CD8-positive, alpha-beta memory T cell (primary cell): ENCODE measurements around the gene NFIB. TPM values are rescaled to one million over a fixed set of nuclear protein-coding genes. Genes with fewer than 3 reads are reported as not detected.

Experiments
- CTCF ChIA-PET: fragments of 350-600 bp; sonication (Branson Sonifier 250); formaldehyde crosslinking; loops from one replicate; lab custom pipeline; 2021; ENCODE audit warnings: antibody characterized with exemption; lab: Charles Lee
- POLR2A ChIA-PET: fragments of 350-600 bp; sonication (Branson Sonifier 250); formaldehyde crosslinking; loops from one replicate; lab custom pipeline; 2021; ENCODE audit warnings: antibody characterized with exemption; lab: Charles Lee
- DNase-seq, 5 donors: peaks; one replicate each; pipeline versions ENCODE4 v3.0.0 to v3.0.0-alpha.2; 2020 to 2022; ENCODE audit warnings: mixed read lengths in 1 of 5
- H3K27ac ChIP-seq: one replicate; pipeline ENCODE4 v1.7.0; 2013; ENCODE audit warnings: low read depth, mild to moderate bottlenecking, low read length, moderate library complexity
- H3K27me3 ChIP-seq: 2 replicates; pipeline ENCODE4 v1.7.0; 2013; ENCODE audit warnings: low read length, mild to moderate bottlenecking; ENCODE audit not compliant: insufficient read depth, poor library complexity, severe bottlenecking
- H3K36me3 ChIP-seq: 2 replicates; pipeline ENCODE4 v1.7.0; 2013; ENCODE audit warnings: mild to moderate bottlenecking, low read length, moderate library complexity; ENCODE audit not compliant: insufficient read depth
- H3K4me1 ChIP-seq: 2 replicates; pipeline ENCODE4 v1.7.0; 2013; ENCODE audit warnings: mild to moderate bottlenecking, low read length, moderate library complexity; ENCODE audit not compliant: insufficient read depth
- H3K4me3 ChIP-seq: 2 replicates; pipeline ENCODE4 v1.7.0; 2013; ENCODE audit warnings: mild to moderate bottlenecking, low read length
- H3K9me3 ChIP-seq: 2 replicates; pipeline ENCODE4 v1.7.0; 2013; ENCODE audit warnings: mild to moderate bottlenecking, low read length
- H3K27ac Mint-ChIP-seq, 8 donors: one replicate each; pipeline ENCODE4 v1.8.0; 2020 to 2021; ENCODE audit warnings: mixed read lengths in 8 of 8, mild to moderate bottlenecking in 6 of 8, inconsistent platforms in 3 of 8, moderate library complexity in 3 of 8
- H3K27me3 Mint-ChIP-seq, 2 donors: one replicate each; pipeline ENCODE4 v1.8.0; 2020 to 2021; ENCODE audit warnings: mixed read lengths in 2 of 2, mild to moderate bottlenecking in 1 of 2, moderate library complexity in 1 of 2
- H3K36me3 Mint-ChIP-seq, 3 donors: one replicate each; pipeline ENCODE4 v1.8.0; 2020 to 2021; ENCODE audit warnings: mixed read lengths in 3 of 3, inconsistent platforms in 1 of 3, mild to moderate bottlenecking in 1 of 3
- H3K4me1 Mint-ChIP-seq, 3 donors: one replicate each; pipeline ENCODE4 v1.8.0; 2020 to 2021; ENCODE audit warnings: mixed read lengths in 3 of 3, inconsistent platforms in 1 of 3, mild to moderate bottlenecking in 1 of 3
- H3K4me3 Mint-ChIP-seq, 7 donors: one replicate each; pipeline ENCODE4 v1.8.0; 2020 to 2021; ENCODE audit warnings: mixed read lengths in 7 of 7, mild to moderate bottlenecking in 6 of 7, moderate library complexity in 4 of 7, inconsistent platforms in 2 of 7
- H3K9me3 Mint-ChIP-seq, 5 donors: one replicate each; pipeline ENCODE4 v1.8.0; 2020 to 2022; ENCODE audit warnings: mixed read lengths in 5 of 5, mild to moderate bottlenecking in 3 of 5, moderate library complexity in 2 of 5, inconsistent platforms in 1 of 5
- polyA plus RNA-seq: library from polyadenylated mRNA; unstranded; fragments of 300-500 nt; fragmentation: Illumina TruSeq; gene quantifications from one replicate; pipeline ENCODE4 v1.2.3, GENCODE V29; 2021
- total RNA-seq, 2 experiments: library from RNA; stranded (reverse); gene quantifications; one replicate each; pipeline ENCODE4 v1.2.3, GENCODE V29; 2021

NFIB gene
- total and polyA plus RNA-seq, 3 experiments from 2014 or later: not detected

GRCh38 chr9:14135421-14135820, 178.5 kb downstream of the NFIB start:
- Histone ChIP-seq H3K4me3 (no peak overlapping the region), H3K9me3 (no peaks in the 10 kb centered on the region), H3K36me3 (no peaks in the 10 kb centered on the region), H3K27me3 (no peaks in the 10 kb centered on the region), H3K27ac (no peak overlapping the region), H3K4me1 (no peaks in the 10 kb centered on the region)
- ChIA-PET POLR2A (no interaction called here), CTCF (no interaction called here)
- Mint-ChIP-seq H3K27ac (no peak overlapping the region), H3K4me1 (no peaks in the 10 kb centered on the region), H3K36me3 (no peaks in the 10 kb centered on the region), H3K9me3 (peaks cover 0 to 3% (median 0%) of the 10 kb centered on the region in 5 donors), H3K27me3 (no peaks in the 10 kb centered on the region), H3K4me3 (no peak overlapping the region)
- DNase-seq: no peak

- POLR2A ChIA-PET: no interaction called here
- Mint-ChIP-seq H3K9me3 (peaks cover 0 to 3% (median 2%) of the 10 kb centered on the region in 5 donors), H3K27ac (no peak overlapping the region), H3K27me3 (no peaks in the 10 kb centered on the region), H3K36me3 (no peaks in the 10 kb centered on the region), H3K4me3 (no peak overlapping the region), H3K4me1 (no peaks in the 10 kb centered on the region)
- CTCF ChIA-PET: no interaction called here
- Histone ChIP-seq H3K4me3 (no peak overlapping the region), H3K9me3 (no peaks in the 10 kb centered on the region), H3K36me3 (no peaks in the 10 kb centered on the region), H3K27me3 (no peaks in the 10 kb centered on the region), H3K4me1 (no peaks in the 10 kb centered on the region), H3K27ac (no peak overlapping the region)
- DNase-seq: no peak
Measured at GRCh38 chr9:14133394-14133793, 180.5 kb downstream of the NFIB start.

DNA sequence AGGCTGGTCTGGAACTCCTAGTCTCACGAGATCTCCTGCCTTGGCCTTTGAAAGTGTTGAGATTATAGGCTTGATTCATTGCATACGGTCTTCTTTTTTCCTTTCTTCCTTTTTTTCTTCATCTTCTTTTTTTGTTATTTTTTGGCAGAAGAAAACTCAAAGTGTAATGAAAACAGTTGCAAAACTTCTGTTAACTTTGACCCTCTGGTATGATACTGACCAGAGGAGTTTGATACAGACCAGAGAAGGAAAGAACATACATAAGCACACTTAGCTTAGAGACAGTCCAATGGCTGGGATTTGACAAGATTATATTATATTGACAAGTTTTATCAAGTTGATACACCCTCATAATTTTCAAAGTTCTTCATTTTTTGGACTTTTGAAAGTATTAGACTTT, 181.2 kb downstream of the NFIB start:
- Mint-ChIP-seq H3K4me3 (no peak overlapping the region), H3K9me3 (peaks cover 0 to 3% (median 2%) of the 10 kb centered on the region in 5 donors), H3K27ac (no peak overlapping the region), H3K4me1 (no peaks in the 10 kb centered on the region), H3K27me3 (no peaks in the 10 kb centered on the region), H3K36me3 (no peaks in the 10 kb centered on the region)
- POLR2A ChIA-PET: no interaction called here
- Histone ChIP-seq H3K27me3 (no peaks in the 10 kb centered on the region), H3K27ac (no peak overlapping the region), H3K36me3 (no peaks in the 10 kb centered on the region), H3K4me3 (no peak overlapping the region), H3K9me3 (no peaks in the 10 kb centered on the region), H3K4me1 (no peaks in the 10 kb centered on the region)
- no peak for DNase-seq
- CTCF ChIA-PET: no interaction called here

DNA sequence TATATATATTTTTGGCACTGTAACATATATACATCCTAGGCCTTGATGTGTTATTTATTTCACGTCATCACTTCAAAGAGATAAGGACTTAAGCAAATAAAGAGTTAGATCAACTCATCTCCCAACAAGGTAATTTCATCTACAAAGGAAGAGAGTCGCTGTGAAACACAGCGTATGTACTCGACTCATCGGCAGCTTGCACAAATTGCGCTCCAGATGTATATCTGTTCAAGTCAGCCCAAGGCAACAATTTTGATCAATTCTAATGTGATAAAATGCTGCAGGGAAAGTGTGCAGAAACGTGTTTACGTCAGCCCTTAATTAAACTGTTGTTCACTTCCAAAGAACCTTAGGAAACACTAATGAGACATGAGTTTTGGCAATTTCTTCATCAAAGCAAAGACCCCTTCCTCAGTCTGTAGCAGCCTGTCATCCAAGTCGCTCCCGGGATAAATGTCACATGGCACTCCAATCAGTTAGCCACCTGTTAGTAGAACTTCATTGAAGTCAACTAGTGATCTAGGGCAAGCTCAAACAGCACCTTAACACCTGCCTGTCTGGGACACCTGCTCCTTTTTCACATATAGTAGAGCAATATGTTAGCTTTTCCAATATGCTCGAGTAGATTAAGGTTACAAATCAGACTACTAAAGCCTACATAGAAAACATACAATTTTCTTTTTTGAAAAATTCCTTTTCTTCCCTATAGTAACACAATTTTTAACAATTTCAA, 182.4 kb downstream of the NFIB start:
- Mint-ChIP-seq H3K9me3 (peaks cover 0 to 3% (median 2%) of the 10 kb centered on the region in 5 donors), H3K4me1 (no peaks in the 10 kb centered on the region), H3K4me3 (no peak overlapping the region), H3K36me3 (no peaks in the 10 kb centered on the region), H3K27me3 (no peaks in the 10 kb centered on the region), H3K27ac (no peak overlapping the region)
- Histone ChIP-seq H3K4me3 (no peak overlapping the region), H3K9me3 (no peaks in the 10 kb centered on the region), H3K27ac (no peak overlapping the region), H3K36me3 (no peaks in the 10 kb centered on the region), H3K4me1 (no peaks in the 10 kb centered on the region), H3K27me3 (no peaks in the 10 kb centered on the region)
- ChIA-PET CTCF (no interaction called here), POLR2A (no interaction called here)
- no peak for DNase-seq

GRCh38 chr9:14127656-14128055, 186.3 kb downstream of the NFIB start:
- H3K27me3 Mint-ChIP-seq: no peaks in the 10 kb centered on the region
- no peaks in the 10 kb centered on the region for H3K4me1 Mint-ChIP-seq
- H3K27ac Mint-ChIP-seq: no peak overlapping the region
- no peaks in the 10 kb centered on the region for H3K4me1 ChIP-seq
- DNase-seq: no peak
- H3K9me3 ChIP-seq: no peaks in the 10 kb centered on the region
- POLR2A ChIA-PET: no interaction called here
- CTCF ChIA-PET: no interaction called here
- H3K27me3 ChIP-seq: no peaks in the 10 kb centered on the region
- H3K36me3 Mint-ChIP-seq: no peaks in the 10 kb centered on the region
- H3K4me3 ChIP-seq: no peak overlapping the region
- H3K27ac ChIP-seq: no peak overlapping the region
- H3K36me3 ChIP-seq: no peaks in the 10 kb centered on the region
- H3K4me3 Mint-ChIP-seq: no peak overlapping the region
- peaks cover 1 to 4% (median 2%) of the 10 kb centered on the region in 5 donors for H3K9me3 Mint-ChIP-seq

DNA sequence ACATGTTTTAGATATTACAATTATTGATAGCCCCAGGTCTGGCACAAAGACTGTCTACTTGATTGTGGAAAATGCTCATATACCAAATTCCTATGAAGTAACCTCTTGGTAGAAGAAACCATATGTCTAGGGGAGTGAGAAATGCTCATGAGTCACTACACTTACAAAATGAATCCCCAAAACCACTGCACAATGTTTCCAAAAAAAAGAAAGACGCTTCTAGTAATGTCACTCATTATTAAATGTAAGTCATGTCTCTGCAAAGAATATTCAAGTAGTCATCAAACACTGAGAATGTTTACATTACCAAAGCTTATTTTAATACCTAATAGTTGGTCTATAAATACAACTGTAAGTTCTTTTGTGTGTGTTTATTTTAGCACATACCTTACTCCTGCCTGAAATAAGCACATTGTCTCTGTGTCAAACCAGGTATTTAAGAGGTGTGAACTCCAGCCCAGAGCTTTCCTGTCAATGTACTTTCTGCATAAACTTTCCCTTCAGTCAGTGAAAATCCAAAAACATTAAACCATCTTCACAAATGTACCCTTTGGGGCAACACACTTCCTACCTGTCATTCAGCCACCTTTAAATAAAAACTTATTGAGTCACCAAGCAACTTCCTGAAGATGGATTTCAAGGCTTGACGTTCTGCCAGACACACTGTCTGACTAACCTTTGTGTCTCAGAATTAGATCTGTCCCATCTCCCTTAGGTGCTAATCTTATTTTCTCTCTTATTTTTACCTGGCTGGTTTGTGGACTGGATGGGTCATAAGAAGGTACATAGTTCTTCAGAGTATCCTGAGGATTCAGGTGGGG, 194.0 kb downstream of the NFIB start:
- no peak for DNase-seq
- Histone ChIP-seq H3K27me3 (no peaks in the 10 kb centered on the region), H3K9me3 (no peaks in the 10 kb centered on the region), H3K36me3 (no peaks in the 10 kb centered on the region), H3K27ac (no peak overlapping the region), H3K4me1 (no peaks in the 10 kb centered on the region), H3K4me3 (no peak overlapping the region)
- ChIA-PET CTCF (no interaction called here), POLR2A (no interaction called here)
- H3K27ac Mint-ChIP-seq: no peak overlapping the region
- no peak overlapping the region for H3K4me3 Mint-ChIP-seq
- peaks cover 0 to 10% (median 4%) of the 10 kb centered on the region in 5 donors for H3K9me3 Mint-ChIP-seq
- no peaks in the 10 kb centered on the region for H3K4me1 Mint-ChIP-seq
- no peaks in the 10 kb centered on the region for H3K27me3 Mint-ChIP-seq
- H3K36me3 Mint-ChIP-seq: no peaks in the 10 kb centered on the region

- no peak overlapping the region for H3K27ac ChIP-seq
- ChIA-PET CTCF (no interaction called here), POLR2A (no interaction called here)
- Mint-ChIP-seq H3K4me1 (no peaks in the 10 kb centered on the region), H3K36me3 (no peaks in the 10 kb centered on the region), H3K27ac (no peak overlapping the region), H3K27me3 (no peaks in the 10 kb centered on the region), H3K9me3 (peaks cover 0 to 4% (median 0%) of the 10 kb centered on the region in 5 donors), H3K4me3 (no peak overlapping the region)
- no peak overlapping the region for H3K4me3 ChIP-seq
- DNase-seq: no peak
- no peaks in the 10 kb centered on the region for H3K36me3 ChIP-seq
- no peaks in the 10 kb centered on the region for H3K4me1 ChIP-seq
- no peaks in the 10 kb centered on the region for H3K9me3 ChIP-seq
- H3K27me3 ChIP-seq: no peaks in the 10 kb centered on the region
Measured at GRCh38 chr9:14112226-14112625, 201.7 kb downstream of the NFIB start.

GRCh38 chr9:14111696-14112095, 202.2 kb downstream of the NFIB start:
- Mint-ChIP-seq H3K4me3 (no peak overlapping the region), H3K27ac (no peak overlapping the region)

More at GRCh38 chr9:14111696-14112095, 202.2 kb downstream of the NFIB start:
- H3K9me3 ChIP-seq: no peaks in the 10 kb centered on the region
- peaks cover 0 to 4% (median 0%) of the 10 kb centered on the region in 5 donors for H3K9me3 Mint-ChIP-seq
- POLR2A ChIA-PET: no interaction called here
- H3K36me3 Mint-ChIP-seq: no peaks in the 10 kb centered on the region
- H3K27ac ChIP-seq: no peak overlapping the region
- CTCF ChIA-PET: no interaction called here
- H3K4me1 Mint-ChIP-seq: no peaks in the 10 kb centered on the region
- H3K4me3 ChIP-seq: no peak overlapping the region
- H3K4me1 ChIP-seq: no peaks in the 10 kb centered on the region
- H3K27me3 Mint-ChIP-seq: no peaks in the 10 kb centered on the region
- H3K36me3 ChIP-seq: no peaks in the 10 kb centered on the region
- H3K27me3 ChIP-seq: no peaks in the 10 kb centered on the region
- no peak for DNase-seq
